ENCODE results near the gene IGF2BP2.

- TF ChIP-seq CTCF (IDR thresholded peaks at IDR 0.05; ENCODE audit: low read depth, low read length): no peak
- no peak for TF ChIP-seq EZH2phosphoT487 (IDR thresholded peaks at IDR 0.05; ENCODE audit: low read depth)
These were observed 17.4 kb upstream of the IGF2BP2 start for GRCh38 chr3:185842241-185842640.

Measured in OCI-LY3 (cell line).